ENCODE results near the gene ACHE. TPM values are rescaled to one million over a fixed set of nuclear protein-coding genes. Genes with fewer than 3 reads are reported as not detected.

The ACHE gene
- total and polyA plus RNA-seq, 2 of the 13 experiments (the other 11 are each of a cell fraction or from before 2014, with no cell fraction given) = 0.18 to 0.40 TPM

DNA sequence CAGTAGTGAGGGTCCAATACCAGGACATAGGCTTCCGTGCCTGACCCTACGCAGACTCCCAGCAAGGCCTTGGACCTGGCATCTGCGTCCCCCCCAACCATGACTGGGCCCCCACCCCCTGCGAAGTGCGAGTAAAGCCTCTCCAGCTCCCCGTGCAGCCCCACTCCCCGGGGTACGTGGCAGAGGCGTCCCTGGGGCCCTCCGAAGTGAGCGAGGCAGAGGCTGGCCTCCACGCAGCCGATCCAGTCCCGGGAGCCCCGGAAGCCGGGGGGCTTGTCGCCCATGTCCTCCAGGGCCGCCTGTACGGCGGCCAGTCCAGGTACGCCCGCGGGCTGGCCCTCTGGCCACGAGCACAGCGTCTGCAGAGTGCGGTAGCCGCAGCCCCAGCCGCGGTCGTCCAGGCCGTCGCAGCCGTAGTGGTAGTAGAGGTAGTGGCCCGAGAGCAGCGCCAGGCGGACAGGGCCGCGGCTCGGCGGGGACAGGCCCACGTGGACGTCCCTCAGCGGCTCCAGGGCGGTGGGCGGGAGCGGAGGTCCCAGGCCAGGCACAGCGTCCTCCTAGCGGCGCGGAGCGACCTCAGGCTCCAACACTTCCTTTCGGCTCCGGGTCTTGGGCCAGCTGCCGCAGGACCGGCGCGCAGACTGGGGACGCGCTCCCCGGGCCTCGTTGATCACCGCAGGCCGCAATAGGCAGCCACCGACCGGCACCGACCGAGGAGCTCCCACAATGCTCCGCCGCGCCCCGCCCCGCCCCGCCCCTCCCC, 6.5 kb downstream of the ACHE start, which contains the start of gene UFSP1 (continued):
- peak; percentile 92 for TF ChIP-seq ZNF576 (CRISPR knock-in tag; IDR thresholded peaks at IDR 0.05)
- no peak for TF ChIP-seq ETV6 (CRISPR knock-in tag; conservative IDR thresholded peaks at IDR 0.05)
- TF ChIP-seq THAP11 (CRISPR knock-in tag; IDR thresholded peaks at IDR 0.05) = peak; percentile 59
- TF ChIP-seq, protein P1, sequence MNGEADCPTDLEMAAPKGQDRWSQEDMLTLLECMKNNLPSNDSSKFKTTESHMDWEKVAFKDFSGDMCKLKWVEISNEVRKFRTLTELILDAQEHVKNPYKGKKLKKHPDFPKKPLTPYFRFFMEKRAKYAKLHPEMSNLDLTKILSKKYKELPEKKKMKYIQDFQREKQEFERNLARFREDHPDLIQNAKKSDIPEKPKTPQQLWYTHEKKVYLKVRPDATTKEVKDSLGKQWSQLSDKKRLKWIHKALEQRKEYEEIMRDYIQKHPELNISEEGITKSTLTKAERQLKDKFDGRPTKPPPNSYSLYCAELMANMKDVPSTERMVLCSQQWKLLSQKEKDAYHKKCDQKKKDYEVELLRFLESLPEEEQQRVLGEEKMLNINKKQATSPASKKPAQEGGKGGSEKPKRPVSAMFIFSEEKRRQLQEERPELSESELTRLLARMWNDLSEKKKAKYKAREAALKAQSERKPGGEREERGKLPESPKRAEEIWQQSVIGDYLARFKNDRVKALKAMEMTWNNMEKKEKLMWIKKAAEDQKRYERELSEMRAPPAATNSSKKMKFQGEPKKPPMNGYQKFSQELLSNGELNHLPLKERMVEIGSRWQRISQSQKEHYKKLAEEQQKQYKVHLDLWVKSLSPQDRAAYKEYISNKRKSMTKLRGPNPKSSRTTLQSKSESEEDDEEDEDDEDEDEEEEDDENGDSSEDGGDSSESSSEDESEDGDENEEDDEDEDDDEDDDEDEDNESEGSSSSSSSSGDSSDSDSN (CRISPR knock-in tag; IDR thresholded peaks at IDR 0.05) = peak; percentile 96
- peak; percentile 47; the same call in 1 of the 2 replicates for TF ChIP-seq ZNF770 (CRISPR knock-in tag; IDR thresholded peaks at IDR 0.05)
- TF ChIP-seq ZNF605 (CRISPR knock-in tag; IDR thresholded peaks at IDR 0.05) = peak; percentile 36; the same call in 1 of the 2 replicates
- TF ChIP-seq RFXAP (CRISPR knock-in tag; IDR thresholded peaks at IDR 0.05; ENCODE audit: borderline replicate concordance) = peak; percentile 66; the same call in 1 of the 2 replicates
- no peak for TF ChIP-seq ZBTB42 (CRISPR knock-in tag; IDR thresholded peaks at IDR 0.05)
- peak; percentile 45; the same call in 1 of the 2 replicates for TF ChIP-seq ZBTB34 (CRISPR knock-in tag; IDR thresholded peaks at IDR 0.05)
- TF ChIP-seq RAD21 (CRISPR knock-in tag; IDR thresholded peaks at IDR 0.05) = peak; percentile 57
- peak; percentile 73 for TF ChIP-seq SALL1 (CRISPR knock-in tag; IDR thresholded peaks at IDR 0.05)
- TF ChIP-seq ZNF121 (CRISPR knock-in tag; IDR thresholded peaks at IDR 0.05) = peak; percentile 13; the same call in 1 of the 2 replicates
- TF ChIP-seq ZNF841 (CRISPR knock-in tag; IDR thresholded peaks at IDR 0.05; ENCODE audit: borderline replicate concordance) = no peak; the same call in 1 of the 2 replicates
- TF ChIP-seq ZNF83 (CRISPR knock-in tag; IDR thresholded peaks at IDR 0.05; ENCODE audit: borderline replicate concordance) = peak; percentile 83
- no peak for TF ChIP-seq ELF1 (CRISPR knock-in tag; IDR thresholded peaks at IDR 0.05)
- TF ChIP-seq ZBTB39 (CRISPR knock-in tag; IDR thresholded peaks at IDR 0.05) = peak; percentile 39; the same call in 1 of the 2 replicates
- peak in 1 of 2 experiments; percentile 58; a peak in 3 of 4 replicates for TF ChIP-seq HMGXB4 (CRISPR knock-in tag; IDR thresholded peaks at IDR 0.05; ENCODE audit: borderline replicate concordance in 1 of 2, low read depth in 1 of 2)
- TF ChIP-seq PCBP2 (optimal IDR thresholded peaks at IDR 0.05; ENCODE audit: low read depth, low read length, poor library complexity, severe bottlenecking) = no peak

Data from HepG2 (cell line).